Breast epithelium (tissue), 3 donors: ENCODE measurements around the gene CDKN1C.

Experiments
- POLR2A ChIP-seq: fragments of 450-650 bp; IDR thresholded peaks from one replicate; pipeline ENCODE4 v1.6.1; 2016; ENCODE audit warnings: antibody characterized with exemption, mild to moderate bottlenecking, moderate library complexity
- POLR2AphosphoS5 ChIP-seq, 3 donors: sonication (generic); formaldehyde crosslinking; IDR thresholded peaks; one replicate each; pipeline ENCODE4 v1.6.1; 2017; ENCODE audit warnings: antibody characterized with exemption in 3 of 3
- TF ChIP-seq, protein P1 (sequence below), 3 donors: fragments of 450-650 bp; IDR thresholded peaks; one replicate each; pipeline ENCODE4 v1.5.1; 2016 to 2017; ENCODE audit warnings: antibody characterized with exemption in 3 of 3, mild to moderate bottlenecking in 3 of 3, moderate library complexity in 3 of 3

DNA sequence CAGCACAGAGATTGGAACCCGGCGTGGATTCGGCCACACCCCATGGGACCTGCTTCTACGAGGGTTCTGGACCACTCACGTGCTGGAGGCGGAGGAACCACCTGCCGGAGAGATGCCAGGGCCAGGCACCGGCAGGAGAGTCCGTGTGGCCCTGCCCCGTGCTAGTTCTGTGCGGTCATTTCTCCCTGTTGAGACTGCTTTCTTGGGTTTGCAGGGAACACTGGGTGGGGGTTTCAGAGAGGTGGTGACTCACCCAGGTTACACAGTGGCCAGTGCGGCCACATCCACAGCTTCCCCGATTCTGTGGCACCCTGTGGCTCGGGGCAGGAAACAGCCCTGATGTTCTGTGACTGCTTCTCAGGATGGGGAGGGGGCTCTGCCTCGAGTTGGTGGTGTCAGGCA lies 47.3 kb upstream of the CDKN1C start:
- TF ChIP-seq, protein P1, sequence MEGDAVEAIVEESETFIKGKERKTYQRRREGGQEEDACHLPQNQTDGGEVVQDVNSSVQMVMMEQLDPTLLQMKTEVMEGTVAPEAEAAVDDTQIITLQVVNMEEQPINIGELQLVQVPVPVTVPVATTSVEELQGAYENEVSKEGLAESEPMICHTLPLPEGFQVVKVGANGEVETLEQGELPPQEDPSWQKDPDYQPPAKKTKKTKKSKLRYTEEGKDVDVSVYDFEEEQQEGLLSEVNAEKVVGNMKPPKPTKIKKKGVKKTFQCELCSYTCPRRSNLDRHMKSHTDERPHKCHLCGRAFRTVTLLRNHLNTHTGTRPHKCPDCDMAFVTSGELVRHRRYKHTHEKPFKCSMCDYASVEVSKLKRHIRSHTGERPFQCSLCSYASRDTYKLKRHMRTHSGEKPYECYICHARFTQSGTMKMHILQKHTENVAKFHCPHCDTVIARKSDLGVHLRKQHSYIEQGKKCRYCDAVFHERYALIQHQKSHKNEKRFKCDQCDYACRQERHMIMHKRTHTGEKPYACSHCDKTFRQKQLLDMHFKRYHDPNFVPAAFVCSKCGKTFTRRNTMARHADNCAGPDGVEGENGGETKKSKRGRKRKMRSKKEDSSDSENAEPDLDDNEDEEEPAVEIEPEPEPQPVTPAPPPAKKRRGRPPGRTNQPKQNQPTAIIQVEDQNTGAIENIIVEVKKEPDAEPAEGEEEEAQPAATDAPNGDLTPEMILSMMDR (IDR thresholded peaks at IDR 0.05), result no peak
- TF ChIP-seq POLR2A (no peak), POLR2AphosphoS5 (IDR thresholded peaks at IDR 0.05) (no peak)
